GM12891 (cell line): ENCODE data around the gene ANKRD6.

Source experiments
- PAX5 ChIP-seq: IDR thresholded peaks from 2 replicates; pipeline ENCODE4 v1.6.1; 2011; ENCODE audit warnings: low read length, moderate library complexity, mild to moderate bottlenecking; ENCODE audit not compliant: insufficient read depth, severe bottlenecking
- POLR2A ChIP-seq: IDR thresholded peaks from 2 replicates; pipeline ENCODE4 v1.6.1; 2011; ENCODE audit warnings: low read depth, low read length, control low read depth
- POLR2AphosphoS5 ChIP-seq: IDR thresholded peaks from 2 replicates; pipeline ENCODE4 v1.6.1; 2011; ENCODE audit warnings: low read depth, low read length, control low read depth
- SPI1 ChIP-seq: IDR thresholded peaks from 2 replicates; pipeline ENCODE4 v1.6.1; 2011; ENCODE audit warnings: low read depth, low read length, control low read depth
- TAF1 ChIP-seq: IDR thresholded peaks from 2 replicates; pipeline ENCODE4 v1.6.1; 2011; ENCODE audit warnings: low read depth, low read length, control low read depth

DNA sequence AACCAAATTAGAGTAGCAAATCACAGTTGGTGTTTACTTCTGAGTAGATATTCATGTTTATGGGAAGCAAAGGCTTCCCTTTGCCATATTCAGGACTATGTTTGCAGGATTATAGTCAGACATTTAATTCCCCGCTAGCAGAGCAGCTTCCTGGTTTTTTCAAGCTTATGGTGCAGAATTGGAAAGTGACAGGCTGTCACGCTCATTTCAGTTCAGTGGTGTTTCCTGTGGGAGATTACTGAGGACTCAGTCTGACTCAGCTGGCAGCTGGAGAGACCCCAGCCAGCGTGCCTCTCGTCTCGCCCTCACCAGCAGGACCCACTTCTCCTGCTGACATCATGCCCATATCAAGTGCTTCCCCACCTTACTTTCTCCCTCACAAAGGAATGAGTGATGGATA is 120.5 kb downstream of the ANKRD6 start:
- TF ChIP-seq POLR2AphosphoS5 (no peak), POLR2A (no peak), TAF1 (no peak), SPI1 (no peak), PAX5 (no peak)
